K562 treated with DMSO at 1 percent for 4 hours (cell line): ENCODE data around the gene HABP4. TPM values are rescaled to one million over a fixed set of nuclear protein-coding genes. Genes with fewer than 3 reads are reported as not detected.

ENCODE experiments used
- total RNA-seq: library from RNA; unstranded; fragments of 300-600 nt; gene quantifications from 2 replicates; pipeline ENCODE4 v1.2.3, GENCODE V29; 2022; ENCODE audit not compliant: insufficient read depth

The HABP4 gene
- 4.3 and 5.4 TPM in 2 replicates for total RNA-seq

GRCh38 chr9:96449845-96450612, at the start of gene HABP4:
HABP4 (plus strand) TSS chr9:96450169; CDS start chr9:96450280, 111 bp downstream.

GRCh38 chr9:96418083-96418919, 31.7 kb upstream of the HABP4 start, which contains the start of gene ZNF367:
ZNF367 (minus strand) TSS chr9:96418370; CDS start chr9:96418032, 338 bp downstream.

Other genes starting within 250 kb of the HABP4 start
- gene HSD17B3, start 148.0 kb upstream of the HABP4 start, total RNA-seq, result not detected in 2 replicates
- 28.3 and 28.6 TPM in 2 replicates for gene SLC35D2, start 66.5 kb upstream of the HABP4 start, total RNA-seq
- 8.9 and 11.1 TPM in 2 replicates for gene ZNF367, start 31.8 kb upstream of the HABP4 start, total RNA-seq
- gene CDC14B, start 169.7 kb downstream of the HABP4 start, total RNA-seq, result 2.6 and 3.7 TPM in 2 replicates
- 3.9 and 4.6 TPM in 2 replicates for gene PRXL2C, start 205.1 kb downstream of the HABP4 start, total RNA-seq